Esophagus muscularis mucosa (tissue), 3 donors: ENCODE measurements around the gene ITGA2B.

Source experiments
- POLR2A ChIP-seq: fragments of 450-650 bp; IDR thresholded peaks from one replicate; pipeline ENCODE4 v1.6.1; 2017; ENCODE audit warnings: antibody characterized with exemption, moderate library complexity, mild to moderate bottlenecking, low read depth
- POLR2AphosphoS5 ChIP-seq, 2 donors: sonication (generic); formaldehyde crosslinking; IDR thresholded peaks; one replicate each; pipeline ENCODE4 v1.6.1; 2017; ENCODE audit warnings: antibody characterized with exemption in 2 of 2
- TF ChIP-seq, protein P1 (sequence below), 3 experiments: fragments of 200-600 bp in 2 of 3; fragments of 450-650 bp in 1 of 3; sonication (generic) in 2 of 3; IDR thresholded peaks; one replicate each; pipeline ENCODE4 v1.5.1; 2017 to 2019; ENCODE audit warnings: antibody characterized with exemption in 3 of 3, mild to moderate bottlenecking in 2 of 3, moderate library complexity in 1 of 3

DNA sequence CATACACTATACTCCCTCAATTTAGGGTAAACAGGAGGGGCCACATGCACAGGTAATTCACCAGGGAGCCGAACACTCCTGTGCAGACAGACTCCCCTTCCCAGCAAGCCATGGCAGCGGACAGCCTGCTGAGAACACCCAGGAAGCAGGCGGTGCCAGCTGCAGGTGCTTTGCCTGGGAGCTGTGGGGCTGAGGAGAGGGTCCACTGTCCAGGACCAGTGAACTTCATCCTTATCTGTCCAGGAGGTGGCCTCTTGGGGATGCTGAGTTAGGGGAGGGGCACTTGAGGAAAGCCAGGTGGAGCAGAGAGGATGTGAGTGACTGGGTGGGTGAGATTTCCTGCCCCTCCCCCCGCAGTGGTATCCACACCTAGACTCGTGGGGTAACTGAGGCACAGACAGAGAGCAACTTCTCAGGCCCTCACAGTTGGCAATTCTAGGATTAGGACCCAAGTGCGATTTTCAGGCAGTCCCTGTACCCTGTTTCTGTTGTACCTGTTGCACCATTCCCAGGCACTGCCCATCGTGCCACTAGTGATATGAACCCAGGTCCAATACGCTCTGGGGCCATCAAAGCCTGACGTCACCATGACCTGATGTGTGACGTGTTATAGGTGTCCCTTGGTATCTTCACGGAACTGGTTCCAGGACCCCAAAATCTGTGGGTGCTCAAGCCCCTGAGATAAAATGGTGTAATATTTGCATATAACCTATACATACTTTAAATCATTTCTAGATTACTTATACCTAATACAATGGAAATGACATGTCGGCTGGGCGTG lies 43.2 kb downstream of the ITGA2B start:
- TF ChIP-seq, protein P1, sequence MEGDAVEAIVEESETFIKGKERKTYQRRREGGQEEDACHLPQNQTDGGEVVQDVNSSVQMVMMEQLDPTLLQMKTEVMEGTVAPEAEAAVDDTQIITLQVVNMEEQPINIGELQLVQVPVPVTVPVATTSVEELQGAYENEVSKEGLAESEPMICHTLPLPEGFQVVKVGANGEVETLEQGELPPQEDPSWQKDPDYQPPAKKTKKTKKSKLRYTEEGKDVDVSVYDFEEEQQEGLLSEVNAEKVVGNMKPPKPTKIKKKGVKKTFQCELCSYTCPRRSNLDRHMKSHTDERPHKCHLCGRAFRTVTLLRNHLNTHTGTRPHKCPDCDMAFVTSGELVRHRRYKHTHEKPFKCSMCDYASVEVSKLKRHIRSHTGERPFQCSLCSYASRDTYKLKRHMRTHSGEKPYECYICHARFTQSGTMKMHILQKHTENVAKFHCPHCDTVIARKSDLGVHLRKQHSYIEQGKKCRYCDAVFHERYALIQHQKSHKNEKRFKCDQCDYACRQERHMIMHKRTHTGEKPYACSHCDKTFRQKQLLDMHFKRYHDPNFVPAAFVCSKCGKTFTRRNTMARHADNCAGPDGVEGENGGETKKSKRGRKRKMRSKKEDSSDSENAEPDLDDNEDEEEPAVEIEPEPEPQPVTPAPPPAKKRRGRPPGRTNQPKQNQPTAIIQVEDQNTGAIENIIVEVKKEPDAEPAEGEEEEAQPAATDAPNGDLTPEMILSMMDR (IDR thresholded peaks at IDR 0.05) = no peak
- TF ChIP-seq POLR2AphosphoS5 (IDR thresholded peaks at IDR 0.05) (no peak), POLR2A (no peak)
